Fibroblast of mammary gland (primary cell): ENCODE measurements around the gene ASB4.

Source experiments
- DNase-seq: peaks from one replicate; pipeline ENCODE4 v3.0.0-alpha.2; 2010; ENCODE audit warnings: low read depth
- H3K4me3 ChIP-seq: 2 replicates; pipeline ENCODE4 v1.5.1; 2011; ENCODE audit warnings: low read depth, mild to moderate bottlenecking, low read length, moderate library complexity; ENCODE audit not compliant: control insufficient read depth
- TF ChIP-seq, protein P1 (sequence below): conservative IDR thresholded peaks from 2 replicates; pipeline ENCODE4 v1.5.1; 2011; ENCODE audit warnings: low read depth, low read length, inconsistent platforms; ENCODE audit not compliant: control insufficient read depth, insufficient read depth

ASB4 gene

GRCh38 chr7:95584769-95585425 lies 99.2 kb downstream of the ASB4 start:
- H3K4me3 ChIP-seq: no peak overlapping the region
- TF ChIP-seq, protein P1, sequence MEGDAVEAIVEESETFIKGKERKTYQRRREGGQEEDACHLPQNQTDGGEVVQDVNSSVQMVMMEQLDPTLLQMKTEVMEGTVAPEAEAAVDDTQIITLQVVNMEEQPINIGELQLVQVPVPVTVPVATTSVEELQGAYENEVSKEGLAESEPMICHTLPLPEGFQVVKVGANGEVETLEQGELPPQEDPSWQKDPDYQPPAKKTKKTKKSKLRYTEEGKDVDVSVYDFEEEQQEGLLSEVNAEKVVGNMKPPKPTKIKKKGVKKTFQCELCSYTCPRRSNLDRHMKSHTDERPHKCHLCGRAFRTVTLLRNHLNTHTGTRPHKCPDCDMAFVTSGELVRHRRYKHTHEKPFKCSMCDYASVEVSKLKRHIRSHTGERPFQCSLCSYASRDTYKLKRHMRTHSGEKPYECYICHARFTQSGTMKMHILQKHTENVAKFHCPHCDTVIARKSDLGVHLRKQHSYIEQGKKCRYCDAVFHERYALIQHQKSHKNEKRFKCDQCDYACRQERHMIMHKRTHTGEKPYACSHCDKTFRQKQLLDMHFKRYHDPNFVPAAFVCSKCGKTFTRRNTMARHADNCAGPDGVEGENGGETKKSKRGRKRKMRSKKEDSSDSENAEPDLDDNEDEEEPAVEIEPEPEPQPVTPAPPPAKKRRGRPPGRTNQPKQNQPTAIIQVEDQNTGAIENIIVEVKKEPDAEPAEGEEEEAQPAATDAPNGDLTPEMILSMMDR: no peak
- DNase-seq: no peak

GRCh38 chr7:95585426-95585789 lies 99.7 kb downstream of the ASB4 start:
- no peak for DNase-seq
- H3K4me3 ChIP-seq: no peak overlapping the region
- TF ChIP-seq, protein P1: no peak

DNA sequence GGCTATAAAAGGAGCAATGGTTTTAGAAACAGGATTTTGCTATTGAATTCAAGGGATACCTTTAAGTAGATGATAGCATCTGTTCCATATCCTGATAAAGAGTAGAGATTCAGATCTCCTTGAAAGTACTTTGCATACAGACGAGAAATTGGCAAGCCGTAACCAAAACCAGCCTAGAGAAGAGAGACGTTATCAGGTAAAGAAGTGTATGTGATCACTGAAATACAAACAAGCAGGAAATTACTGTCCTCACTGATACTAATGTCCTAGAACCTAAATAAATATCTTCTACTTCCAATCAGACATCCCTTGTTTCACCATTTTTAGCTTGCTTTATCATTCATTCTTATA lies 101.2 kb downstream of the ASB4 start:
- TF ChIP-seq, protein P1: no peak
- no peak for DNase-seq
- H3K4me3 ChIP-seq: no peak overlapping the region

DNA sequence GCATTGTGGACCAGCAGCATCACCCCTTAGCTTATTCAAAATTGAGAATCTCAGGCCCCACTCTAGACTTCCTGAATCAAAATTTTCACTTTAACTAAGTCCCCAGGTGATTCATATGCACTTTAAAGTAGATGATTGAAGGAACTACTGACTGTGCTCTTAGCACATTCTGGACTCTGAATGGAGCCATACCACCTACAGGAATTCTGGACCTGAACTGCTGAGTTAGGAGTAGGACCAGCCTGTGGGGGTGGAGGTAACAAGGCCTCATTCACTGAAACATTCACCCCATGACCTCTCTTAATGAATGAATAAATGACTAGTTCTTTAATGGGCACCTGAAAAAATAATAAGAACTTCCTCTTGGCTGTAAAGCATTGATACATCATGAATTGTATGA lies 103.3 kb downstream of the ASB4 start:
- H3K4me3 ChIP-seq: no peak overlapping the region
- no peak for DNase-seq
- TF ChIP-seq, protein P1: no peak

DNA sequence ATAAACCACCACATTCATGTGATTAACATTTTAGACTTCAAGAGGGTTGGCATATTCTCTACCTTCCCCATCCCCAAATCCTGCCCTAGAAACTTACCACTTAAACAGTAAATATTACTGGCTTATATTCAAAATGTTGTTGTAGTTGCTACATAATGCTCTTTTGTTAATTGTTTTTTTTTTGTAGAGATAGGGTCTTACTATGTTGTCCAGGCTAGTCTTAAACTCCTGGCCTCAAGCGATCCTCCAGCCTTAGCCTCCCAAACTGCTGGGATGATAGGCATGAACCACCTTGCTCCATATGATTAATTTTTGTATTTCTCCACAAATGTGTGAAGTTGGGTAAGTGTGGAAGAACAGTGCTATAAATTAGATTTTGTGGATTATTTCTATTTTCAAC lies 104.0 kb downstream of the ASB4 start:
- TF ChIP-seq, protein P1: no peak
- DNase-seq: no peak
- H3K4me3 ChIP-seq: no peak overlapping the region
